ENCODE data around the gene RARRES2.

RARRES2 gene

GRCh38 chr7:150338166-150338829 lies 3.1 kb downstream of the RARRES2 start:
- no peak for DNase-seq (ENCODE audit: low read depth, low spot score)

GRCh38 chr7:150337659-150338081 lies 3.8 kb downstream of the RARRES2 start:
- DNase-seq (ENCODE audit: low read depth, low spot score) = no peak

GRCh38 chr7:150337179-150337578 lies 4.2 kb downstream of the RARRES2 start:
- DNase-seq (ENCODE audit: low read depth, low spot score) = no peak

DNA sequence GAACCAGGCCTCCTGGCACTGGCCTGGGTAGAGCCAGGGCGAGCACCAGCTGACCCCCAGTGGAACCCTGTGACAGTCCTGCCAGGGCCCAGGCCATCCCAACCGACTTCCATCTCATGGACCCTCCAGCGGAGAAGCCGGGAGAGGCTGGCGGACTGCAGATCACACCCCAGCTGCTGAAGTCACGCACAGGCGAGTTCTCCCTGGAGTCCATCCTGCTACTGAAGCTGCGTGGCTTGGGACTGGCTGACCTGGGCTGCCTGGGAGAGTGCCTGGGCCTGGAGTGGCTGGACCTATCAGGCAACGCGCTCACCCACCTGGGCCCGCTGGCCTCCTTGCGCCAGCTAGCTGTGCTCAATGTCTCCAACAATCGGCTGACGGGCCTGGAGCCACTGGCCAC lies 4.7 kb downstream of the RARRES2 start:
- DNase-seq (ENCODE audit: low read depth, low spot score) = no peak

DNA sequence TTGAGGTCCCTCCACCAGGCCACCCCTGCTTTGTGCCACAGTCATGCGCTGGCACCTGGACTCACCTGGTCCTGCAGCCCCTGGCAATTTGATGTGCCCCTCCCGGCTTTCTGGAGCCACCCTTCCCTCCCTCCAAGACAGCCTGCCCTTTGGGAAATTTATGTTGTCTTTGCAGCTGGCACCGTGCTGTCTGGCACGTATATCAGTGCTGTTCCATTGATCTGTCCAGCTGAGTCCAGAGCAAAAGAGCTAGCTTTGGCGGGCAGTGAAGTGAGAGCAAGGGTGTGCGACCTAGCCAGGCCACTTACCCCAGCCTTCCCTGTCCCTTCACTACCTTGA lies 5.7 kb downstream of the RARRES2 start:
- no peak for DNase-seq (ENCODE audit: low read depth, low spot score)

GRCh38 chr7:150335108-150335773 lies 6.2 kb downstream of the RARRES2 start:
- no peak for DNase-seq (ENCODE audit: low read depth, low spot score)

DNA sequence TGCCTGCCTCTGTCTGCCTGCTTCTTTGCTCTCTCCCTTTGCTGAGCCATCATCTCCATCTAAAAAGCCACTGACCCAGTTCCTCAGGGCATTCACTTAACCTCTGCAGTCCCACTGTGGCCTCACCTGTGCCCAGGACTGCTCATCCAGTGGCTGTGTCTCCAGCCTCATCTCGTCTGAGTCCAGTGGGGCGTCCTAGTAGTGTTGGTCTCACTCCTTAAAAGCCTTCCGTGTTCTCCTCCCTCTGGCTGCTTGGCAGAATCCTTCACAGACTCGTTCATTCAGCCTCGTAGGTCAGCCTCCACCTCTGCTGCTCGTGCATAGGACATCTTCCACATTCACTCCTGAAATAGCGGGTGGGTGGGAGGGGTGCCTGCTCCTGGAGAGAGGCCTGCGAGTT lies 7.3 kb downstream of the RARRES2 start:
- no peak for DNase-seq (ENCODE audit: low read depth, low spot score)

DNA sequence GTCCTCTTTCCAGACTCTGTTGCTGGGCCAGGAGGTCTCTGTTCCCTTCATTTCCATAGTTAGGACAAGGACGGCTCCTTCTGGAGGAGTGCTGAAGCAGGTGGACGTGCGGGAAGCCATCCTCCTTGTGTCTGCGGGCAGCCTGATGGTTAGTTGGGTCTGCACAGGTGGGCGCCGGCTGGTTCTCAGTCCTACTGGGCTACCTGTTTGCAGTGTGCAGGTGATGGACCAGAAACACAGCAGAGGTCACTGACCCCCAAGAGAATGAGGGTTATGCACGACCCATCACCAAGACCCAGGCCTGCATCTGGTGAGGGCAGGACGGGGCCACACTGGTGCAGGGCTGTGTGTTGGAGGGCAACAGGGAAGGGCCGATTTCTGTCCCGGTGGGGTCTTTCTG lies 7.8 kb downstream of the RARRES2 start:
- DNase-seq (ENCODE audit: low read depth, low spot score) = no peak

DNA sequence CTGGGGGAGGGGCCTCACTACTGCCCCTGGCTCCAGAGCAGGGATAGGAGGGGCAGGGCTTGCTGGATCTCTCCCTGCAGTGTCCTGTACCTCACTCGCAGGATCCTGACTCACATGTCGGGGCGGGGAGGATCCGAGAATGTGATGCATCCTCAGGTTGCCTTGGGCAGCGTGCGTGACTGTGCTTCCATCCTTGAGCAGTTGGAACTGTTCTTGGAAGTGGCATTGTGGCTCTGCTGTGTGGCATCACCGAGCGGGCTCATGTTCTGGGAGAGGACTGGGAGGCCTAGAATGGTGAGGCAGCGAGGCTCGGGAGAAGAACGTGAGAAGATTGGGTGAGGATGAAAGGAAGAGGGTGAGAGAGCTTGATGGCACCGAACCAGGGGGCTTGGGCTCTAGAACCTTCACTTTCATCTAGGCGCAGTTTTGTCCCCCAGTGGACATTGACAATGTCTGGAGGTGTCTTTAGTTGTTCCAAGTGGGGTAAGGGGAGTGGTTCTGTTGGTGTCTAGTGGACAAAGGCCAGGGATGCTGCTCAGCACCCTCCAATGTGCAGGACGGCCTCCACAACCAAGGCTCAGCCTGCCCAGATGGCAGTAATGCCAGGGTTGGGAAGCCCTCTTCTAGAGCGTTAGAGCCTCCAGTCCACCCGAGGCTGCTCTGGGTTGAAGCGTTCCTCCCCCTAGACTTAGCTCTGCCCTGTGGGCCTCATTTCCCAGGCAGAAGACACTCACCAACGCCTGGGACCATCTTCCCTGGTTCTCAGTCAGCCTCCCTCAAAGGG lies 8.4 kb downstream of the RARRES2 start:
- no peak for DNase-seq (ENCODE audit: low read depth, low spot score)

- no peak for DNase-seq (ENCODE audit: low read depth, low spot score)
Measured at GRCh38 chr7:150330211-150330885, 11.1 kb downstream of the RARRES2 start.

- no peak for DNase-seq (ENCODE audit: low read depth, low spot score)
Measured at GRCh38 chr7:150329331-150330120, 11.9 kb downstream of the RARRES2 start.

GRCh38 chr7:150327308-150327707 lies 14.1 kb downstream of the RARRES2 start:
- no peak for DNase-seq (ENCODE audit: low read depth, low spot score)

- no peak for DNase-seq (ENCODE audit: low read depth, low spot score)
Measured at GRCh38 chr7:150326657-150327268, 14.7 kb downstream of the RARRES2 start.

GRCh38 chr7:150325901-150326300 lies 15.5 kb downstream of the RARRES2 start:
- DNase-seq (ENCODE audit: low read depth, low spot score) = no peak

GRCh38 chr7:150325110-150325611 lies 16.3 kb downstream of the RARRES2 start:
- no peak for DNase-seq (ENCODE audit: low read depth, low spot score)

- DNase-seq (ENCODE audit: low read depth, low spot score) = no peak
Measured at GRCh38 chr7:150324373-150324961, 17.0 kb downstream of the RARRES2 start.

GRCh38 chr7:150323682-150324372 lies 17.6 kb downstream of the RARRES2 start:
- DNase-seq (ENCODE audit: low read depth, low spot score) = no peak

DNA sequence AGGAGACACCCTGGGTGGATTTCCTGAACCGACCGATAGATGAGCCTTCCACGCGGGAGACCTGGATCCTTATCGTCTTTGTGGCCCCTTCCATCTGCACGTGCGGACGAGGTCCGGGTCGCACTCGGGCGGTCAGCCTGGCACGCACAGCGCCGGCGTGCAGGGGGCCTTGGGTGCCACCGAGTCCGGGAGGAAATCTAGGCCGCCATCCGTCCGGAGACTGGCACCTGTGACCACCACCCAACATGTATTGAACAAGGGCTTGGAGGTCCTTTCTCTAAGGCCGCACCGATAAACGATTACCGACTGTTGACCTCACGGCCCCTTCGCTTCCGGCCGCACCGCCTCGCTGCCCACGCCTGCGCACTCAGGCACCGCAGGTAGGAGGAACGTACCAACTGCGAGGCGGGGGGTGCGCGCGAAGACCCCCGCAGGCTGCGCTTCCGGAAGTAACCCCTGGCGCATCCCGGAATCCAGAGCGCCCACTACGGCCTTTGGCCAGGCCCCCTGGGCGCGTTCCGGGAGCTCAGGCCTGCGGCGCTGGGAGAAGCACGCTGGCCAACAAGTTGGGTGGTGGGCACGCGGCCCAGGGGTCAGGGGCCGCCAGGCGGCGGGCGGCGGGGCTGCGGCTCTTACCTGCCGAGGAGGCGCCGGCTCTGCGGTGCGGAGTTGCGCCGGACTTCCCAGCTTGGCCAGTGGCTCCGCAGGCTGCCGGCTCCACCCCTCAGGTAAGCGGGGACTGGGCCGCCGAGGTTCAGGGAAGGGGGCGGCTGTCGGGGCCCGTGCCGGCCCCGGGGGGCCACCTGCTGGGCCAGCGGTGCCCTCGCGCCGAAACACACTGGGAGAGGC lies 18.4 kb downstream of the RARRES2 start, which contains the start of the genes ACTR3C and LRRC61:
Gene ACTR3C, minus strand, starts transcription at position 713 of the 849 bp plus-strand sequence. CDS start 28,249 bp downstream, outside the sequence.
Gene LRRC61, plus strand, starts transcription at position 523 of the 849 bp plus-strand sequence. CDS start 13,507 bp downstream, outside the sequence.
- no peak for DNase-seq (ENCODE audit: low read depth, low spot score)

Measured in brain pericyte (primary cell).